Coronary artery (tissue), 2 donors: ENCODE data around the gene UBXN6.

ENCODE experiments used
- DNase-seq: peaks from one replicate; pipeline ENCODE4 v3.0.0-alpha.2; 2017; ENCODE audit warnings: low spot score
- H3K27ac ChIP-seq, 2 donors: fragments of 200-600 bp; sonication (generic); one replicate each; pipeline ENCODE4 v1.5.1; 2016 to 2019
- H3K4me3 ChIP-seq: fragments of 200-600 bp; sonication (generic); 2 replicates; pipeline ENCODE4 v1.5.1; 2016; ENCODE audit warnings: mild to moderate bottlenecking, moderate library complexity
- TF ChIP-seq, protein P1 (sequence below): fragments of 200-600 bp; sonication (generic); IDR thresholded peaks from one replicate; pipeline ENCODE4 v1.5.1; 2019; ENCODE audit warnings: antibody characterized with exemption

Gene UBXN6

DNA sequence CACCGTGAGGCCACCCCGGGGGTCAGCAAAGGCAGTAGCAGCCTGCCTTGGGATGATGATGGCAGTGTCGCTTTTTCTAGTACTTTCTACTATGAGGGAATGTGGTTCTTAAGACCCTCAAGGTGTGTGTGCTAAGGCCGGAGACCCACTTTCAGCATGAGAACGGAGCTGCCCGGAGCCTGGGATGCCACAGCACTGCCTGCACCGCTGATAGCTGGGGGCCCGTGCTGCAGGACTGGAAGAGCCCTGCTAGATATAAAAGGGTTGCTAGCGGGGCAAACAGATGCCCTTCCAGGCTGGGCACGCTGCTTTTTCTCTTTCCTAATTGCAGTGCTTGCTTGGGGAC lies 46.2 kb upstream of the UBXN6 start:
- H3K4me3 ChIP-seq = no peak overlapping the region
- TF ChIP-seq, protein P1, sequence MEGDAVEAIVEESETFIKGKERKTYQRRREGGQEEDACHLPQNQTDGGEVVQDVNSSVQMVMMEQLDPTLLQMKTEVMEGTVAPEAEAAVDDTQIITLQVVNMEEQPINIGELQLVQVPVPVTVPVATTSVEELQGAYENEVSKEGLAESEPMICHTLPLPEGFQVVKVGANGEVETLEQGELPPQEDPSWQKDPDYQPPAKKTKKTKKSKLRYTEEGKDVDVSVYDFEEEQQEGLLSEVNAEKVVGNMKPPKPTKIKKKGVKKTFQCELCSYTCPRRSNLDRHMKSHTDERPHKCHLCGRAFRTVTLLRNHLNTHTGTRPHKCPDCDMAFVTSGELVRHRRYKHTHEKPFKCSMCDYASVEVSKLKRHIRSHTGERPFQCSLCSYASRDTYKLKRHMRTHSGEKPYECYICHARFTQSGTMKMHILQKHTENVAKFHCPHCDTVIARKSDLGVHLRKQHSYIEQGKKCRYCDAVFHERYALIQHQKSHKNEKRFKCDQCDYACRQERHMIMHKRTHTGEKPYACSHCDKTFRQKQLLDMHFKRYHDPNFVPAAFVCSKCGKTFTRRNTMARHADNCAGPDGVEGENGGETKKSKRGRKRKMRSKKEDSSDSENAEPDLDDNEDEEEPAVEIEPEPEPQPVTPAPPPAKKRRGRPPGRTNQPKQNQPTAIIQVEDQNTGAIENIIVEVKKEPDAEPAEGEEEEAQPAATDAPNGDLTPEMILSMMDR = no peak
- DNase-seq = no peak
- no peak overlapping the region for H3K27ac ChIP-seq

DNA sequence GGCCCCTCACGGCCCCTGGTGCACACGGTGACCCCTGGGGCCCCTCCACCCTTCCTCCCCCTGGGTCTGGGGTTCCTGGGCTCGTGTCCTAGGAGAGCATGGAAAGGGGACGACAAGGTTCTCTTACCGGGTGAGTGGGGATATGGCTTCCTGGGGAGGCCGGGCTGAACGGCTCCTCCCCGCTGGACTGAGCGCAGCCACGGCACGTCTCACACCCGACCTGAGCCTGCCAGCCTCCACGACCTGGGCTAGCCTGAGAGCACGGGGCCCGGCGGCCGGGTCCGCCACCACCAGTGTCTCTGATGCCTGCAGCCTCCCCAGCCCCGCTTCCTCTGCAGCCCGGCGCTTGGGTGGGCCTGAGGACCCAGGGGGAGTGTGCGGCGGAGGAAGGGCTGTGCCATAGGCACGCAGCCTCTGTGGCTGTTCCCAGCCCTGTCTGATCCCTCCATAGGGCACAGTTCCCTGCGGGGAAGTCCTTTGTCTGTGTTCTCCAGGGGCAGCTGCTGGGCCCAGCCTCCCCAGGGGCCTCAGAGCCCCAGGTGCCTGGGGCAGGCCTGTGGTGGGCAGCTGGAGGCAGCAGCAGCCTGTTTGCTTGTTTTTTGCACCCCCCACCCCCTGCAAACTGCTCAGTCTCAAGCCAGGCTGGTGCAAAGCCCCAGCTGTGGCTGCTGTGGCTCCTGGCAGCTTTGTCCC lies 45.7 kb upstream of the UBXN6 start:
- no peak for DNase-seq
- TF ChIP-seq, protein P1 = no peak
- H3K27ac ChIP-seq = no peak overlapping the region
- H3K4me3 ChIP-seq = no peak overlapping the region

DNA sequence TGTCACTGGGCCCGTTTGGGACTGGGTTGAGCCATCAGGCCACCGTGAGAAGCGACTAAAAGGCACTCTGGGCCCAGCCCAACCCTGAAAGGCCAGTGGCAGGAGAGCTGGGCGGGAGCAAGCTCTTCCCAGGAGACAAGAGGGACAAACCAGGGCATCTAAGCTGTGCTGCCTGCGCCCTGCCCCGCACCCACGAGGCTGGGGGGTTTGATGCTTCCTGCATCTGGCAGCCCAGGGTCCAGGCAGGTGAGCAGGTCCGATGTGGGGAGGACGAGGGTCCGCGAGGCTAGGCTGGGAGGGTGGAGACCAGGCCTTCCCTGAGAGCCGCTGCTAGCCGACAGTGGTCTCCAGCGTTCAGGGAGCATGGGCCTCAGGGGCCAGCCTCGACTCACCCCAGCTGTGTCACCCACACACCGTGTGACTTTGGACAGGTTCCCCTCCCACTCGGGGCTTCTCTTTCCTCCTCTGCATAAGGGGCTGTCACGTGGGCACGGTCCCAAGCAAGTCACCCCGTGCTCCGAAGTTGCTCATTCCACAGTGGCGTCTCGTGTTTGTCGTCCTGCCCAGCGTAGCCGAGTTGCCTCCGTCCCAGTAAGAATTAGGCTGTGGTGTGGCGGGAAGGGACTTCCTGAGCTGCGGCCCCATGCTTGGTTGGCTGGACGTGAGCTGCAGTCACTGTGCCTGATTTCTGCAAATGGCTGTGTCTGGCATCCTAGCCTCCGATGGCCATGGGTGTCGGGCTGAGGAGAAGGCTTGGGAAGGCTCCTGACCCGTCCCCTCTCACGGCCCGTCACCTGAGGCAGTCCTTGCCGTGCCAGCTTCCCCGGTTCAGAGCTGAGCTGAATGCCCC lies 44.9 kb upstream of the UBXN6 start:
- Histone ChIP-seq H3K4me3 (no peak overlapping the region), H3K27ac (no peak overlapping the region)
- no peak for DNase-seq
- TF ChIP-seq, protein P1 = no peak

DNA sequence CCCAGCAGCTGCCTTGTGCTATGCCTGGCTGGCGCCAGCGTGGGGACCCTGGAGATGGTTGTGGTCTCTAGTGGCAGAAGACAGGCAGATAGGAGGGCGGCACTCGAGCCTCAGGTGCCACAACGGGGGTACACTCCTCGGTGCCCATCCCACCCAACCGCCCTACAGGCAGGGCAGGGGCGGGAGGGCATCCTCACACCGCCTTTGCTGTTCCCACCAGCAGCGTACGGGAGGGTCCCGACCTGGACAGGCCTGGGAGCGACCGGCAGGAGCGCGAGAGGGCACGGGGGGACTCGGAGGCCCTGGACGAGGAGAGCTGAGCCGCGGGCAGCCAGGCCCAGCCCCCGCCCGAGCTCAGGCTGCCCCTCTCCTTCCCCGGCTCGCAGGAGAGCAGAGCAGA lies 44.1 kb upstream of the UBXN6 start:
- TF ChIP-seq, protein P1 = no peak
- DNase-seq = no peak
- Histone ChIP-seq H3K27ac (no peak overlapping the region), H3K4me3 (no peak overlapping the region)

DNA sequence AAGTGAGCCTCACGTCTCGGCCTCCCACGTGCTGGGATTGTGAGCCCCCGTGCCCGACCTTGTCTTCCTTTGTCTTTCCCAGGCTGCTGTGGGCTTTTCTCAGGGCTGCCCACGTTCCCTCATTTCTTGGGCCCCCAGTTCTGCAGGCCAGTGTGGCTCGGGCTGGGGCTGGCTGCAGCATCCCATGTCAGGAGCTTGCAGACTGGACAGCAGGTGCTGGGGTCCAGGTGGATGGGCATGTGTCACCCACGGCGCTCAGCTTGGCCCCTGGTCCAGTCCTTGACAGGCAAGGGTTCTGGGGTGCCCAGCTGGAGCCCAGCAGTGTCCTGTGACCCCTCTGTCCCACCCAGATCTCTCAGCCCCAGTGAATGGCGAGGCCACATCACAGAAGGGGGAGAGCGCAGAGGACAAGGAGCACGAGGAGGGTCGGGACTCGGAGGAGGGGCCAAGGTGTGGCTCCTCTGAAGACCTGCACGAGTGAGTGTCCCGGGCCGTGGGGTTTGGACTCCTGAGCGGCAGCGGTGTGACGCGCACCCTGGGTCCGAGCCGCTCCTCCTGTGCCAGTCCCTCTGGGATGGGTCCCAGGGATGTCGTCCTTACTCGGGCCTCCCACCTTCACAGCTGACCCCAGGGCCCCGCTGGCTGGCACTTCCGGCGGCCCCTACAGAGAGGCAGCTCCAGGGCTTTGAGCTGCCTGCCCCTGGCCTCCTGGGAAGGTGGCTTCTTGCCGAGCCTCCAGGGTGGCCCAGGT lies 43.4 kb upstream of the UBXN6 start:
- TF ChIP-seq, protein P1 = no peak
- DNase-seq = no peak
- no peak overlapping the region for H3K4me3 ChIP-seq
- H3K27ac ChIP-seq = no peak overlapping the region

DNA sequence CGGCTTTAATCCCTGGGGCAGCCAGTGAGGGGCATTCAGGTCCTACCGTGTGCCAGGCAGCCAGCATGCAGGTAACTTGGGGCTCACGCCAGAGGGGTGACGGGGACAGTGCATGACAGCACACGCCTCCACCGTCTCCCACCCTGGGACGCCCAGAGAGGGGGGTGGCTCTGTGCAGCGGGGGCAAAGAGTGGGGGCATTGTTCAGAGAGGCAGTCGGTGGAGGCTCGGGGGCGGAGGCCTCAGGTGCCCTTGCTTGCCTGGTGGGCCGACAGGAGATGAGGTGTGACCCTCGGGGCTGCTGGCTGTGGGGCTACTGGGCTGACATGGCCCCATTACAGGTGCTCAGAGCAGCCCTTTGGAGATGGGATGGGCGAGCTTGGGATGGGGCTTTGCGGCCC lies 42.3 kb upstream of the UBXN6 start:
- Histone ChIP-seq H3K27ac (no peak overlapping the region), H3K4me3 (no peak overlapping the region)
- no peak for DNase-seq
- TF ChIP-seq, protein P1 = no peak
